ENCODE results near the gene MICALL2.

DNA sequence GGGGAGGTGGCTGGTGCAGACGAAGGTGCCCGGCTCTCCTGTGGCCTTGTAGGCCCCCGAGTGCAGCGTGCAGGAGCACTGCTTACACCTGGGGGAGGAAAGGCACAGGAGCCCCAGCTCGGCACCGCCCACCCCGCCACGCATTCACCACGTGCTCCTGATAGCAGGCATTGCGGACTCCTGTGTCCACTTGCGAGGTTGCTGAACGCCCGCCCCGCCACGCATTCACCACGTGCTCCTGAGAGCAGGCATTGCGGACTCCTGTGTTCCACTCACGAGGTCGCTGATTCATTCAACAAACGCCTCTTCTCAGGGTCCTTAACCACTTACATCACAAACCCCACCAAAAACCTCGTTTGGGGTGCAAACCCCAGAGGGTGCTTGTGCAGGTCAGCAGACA lies 13.9 kb downstream of the MICALL2 start:
- TF ChIP-seq, protein P1, sequence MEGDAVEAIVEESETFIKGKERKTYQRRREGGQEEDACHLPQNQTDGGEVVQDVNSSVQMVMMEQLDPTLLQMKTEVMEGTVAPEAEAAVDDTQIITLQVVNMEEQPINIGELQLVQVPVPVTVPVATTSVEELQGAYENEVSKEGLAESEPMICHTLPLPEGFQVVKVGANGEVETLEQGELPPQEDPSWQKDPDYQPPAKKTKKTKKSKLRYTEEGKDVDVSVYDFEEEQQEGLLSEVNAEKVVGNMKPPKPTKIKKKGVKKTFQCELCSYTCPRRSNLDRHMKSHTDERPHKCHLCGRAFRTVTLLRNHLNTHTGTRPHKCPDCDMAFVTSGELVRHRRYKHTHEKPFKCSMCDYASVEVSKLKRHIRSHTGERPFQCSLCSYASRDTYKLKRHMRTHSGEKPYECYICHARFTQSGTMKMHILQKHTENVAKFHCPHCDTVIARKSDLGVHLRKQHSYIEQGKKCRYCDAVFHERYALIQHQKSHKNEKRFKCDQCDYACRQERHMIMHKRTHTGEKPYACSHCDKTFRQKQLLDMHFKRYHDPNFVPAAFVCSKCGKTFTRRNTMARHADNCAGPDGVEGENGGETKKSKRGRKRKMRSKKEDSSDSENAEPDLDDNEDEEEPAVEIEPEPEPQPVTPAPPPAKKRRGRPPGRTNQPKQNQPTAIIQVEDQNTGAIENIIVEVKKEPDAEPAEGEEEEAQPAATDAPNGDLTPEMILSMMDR (IDR thresholded peaks at IDR 0.05; ENCODE audit: insufficient read depth, low read length, poor library complexity, severe bottlenecking), result no peak
- TF ChIP-seq EZH2phosphoT487 (conservative IDR thresholded peaks at IDR 0.05; ENCODE audit: low read length), result no peak
